Measurements from ENCODE around the gene DUSP2.

DNA sequence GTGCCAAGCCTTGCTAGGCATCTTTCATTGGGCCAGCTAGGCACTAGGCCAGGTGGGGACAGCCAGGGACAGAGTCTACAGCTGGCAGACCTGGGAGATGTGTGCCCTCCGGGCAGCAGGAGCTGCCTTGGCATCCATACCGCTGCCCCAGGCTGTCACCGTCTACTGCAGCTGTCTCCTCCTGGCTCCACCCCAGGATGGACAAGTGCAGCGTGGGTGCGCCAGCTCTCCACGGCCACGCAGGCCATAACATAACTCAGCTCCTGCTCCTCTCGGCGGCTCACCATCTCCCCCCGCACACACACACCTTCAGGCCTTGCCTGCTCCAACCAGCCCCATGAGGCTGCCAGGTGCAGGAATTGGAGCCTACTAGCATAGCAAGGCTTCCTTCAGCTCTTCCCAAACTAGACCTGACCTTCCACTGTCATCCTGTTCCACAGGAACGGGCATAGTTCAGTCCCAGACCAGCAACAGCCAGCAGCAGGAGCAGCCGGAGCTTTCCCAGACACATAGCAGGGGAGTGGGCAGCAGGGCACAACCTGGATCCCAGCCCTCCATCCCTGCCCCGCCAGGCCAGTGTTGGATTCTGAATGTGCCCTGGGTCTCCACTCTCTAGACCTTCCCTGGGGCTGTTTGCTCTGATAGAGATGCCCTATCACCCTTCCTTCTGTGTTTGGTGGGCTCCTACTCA lies 26.4 kb downstream of the DUSP2 start:
- no peak for TF ChIP-seq POLR2AphosphoS5 (IDR thresholded peaks at IDR 0.05)
- TF ChIP-seq, protein P1, sequence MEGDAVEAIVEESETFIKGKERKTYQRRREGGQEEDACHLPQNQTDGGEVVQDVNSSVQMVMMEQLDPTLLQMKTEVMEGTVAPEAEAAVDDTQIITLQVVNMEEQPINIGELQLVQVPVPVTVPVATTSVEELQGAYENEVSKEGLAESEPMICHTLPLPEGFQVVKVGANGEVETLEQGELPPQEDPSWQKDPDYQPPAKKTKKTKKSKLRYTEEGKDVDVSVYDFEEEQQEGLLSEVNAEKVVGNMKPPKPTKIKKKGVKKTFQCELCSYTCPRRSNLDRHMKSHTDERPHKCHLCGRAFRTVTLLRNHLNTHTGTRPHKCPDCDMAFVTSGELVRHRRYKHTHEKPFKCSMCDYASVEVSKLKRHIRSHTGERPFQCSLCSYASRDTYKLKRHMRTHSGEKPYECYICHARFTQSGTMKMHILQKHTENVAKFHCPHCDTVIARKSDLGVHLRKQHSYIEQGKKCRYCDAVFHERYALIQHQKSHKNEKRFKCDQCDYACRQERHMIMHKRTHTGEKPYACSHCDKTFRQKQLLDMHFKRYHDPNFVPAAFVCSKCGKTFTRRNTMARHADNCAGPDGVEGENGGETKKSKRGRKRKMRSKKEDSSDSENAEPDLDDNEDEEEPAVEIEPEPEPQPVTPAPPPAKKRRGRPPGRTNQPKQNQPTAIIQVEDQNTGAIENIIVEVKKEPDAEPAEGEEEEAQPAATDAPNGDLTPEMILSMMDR (IDR thresholded peaks at IDR 0.05): no peak

Data from sigmoid colon (tissue), 4 donors.